T-cell (primary cell): ENCODE measurements around the gene OR2T2. TPM values are rescaled to one million over a fixed set of nuclear protein-coding genes. Genes with fewer than 3 reads are reported as not detected.
"Not testable (repeated sequence)": the region's sequence is repeated elsewhere in the genome, so short reads cannot be mapped to it uniquely, and the experiment has no call there.

Source experiments
- ATAC-seq, 4 experiments: fragments of 200-7000 bp in 3 of 4; fragments of 150-1000 bp in 1 of 4; cut with Tn5 transposase; replicated peaks in 1 of 4; 1 replicate in 3 of 4; 2 replicates in 1 of 4; pipeline ENCODE4 v1.10.0; 2021; ENCODE audit warnings: moderate library complexity in 3 of 4, mild to moderate bottlenecking in 2 of 4, moderate number of reproducible peaks in 1 of 4
- CTCF ChIA-PET, 2 donors: fragments of 300-600 bp; sonication (Branson Sonifier 250); formaldehyde crosslinking; loops; one replicate each; lab custom pipeline; 2022; ENCODE audit warnings: antibody characterized with exemption in 2 of 2; lab: Charles Lee
- POLR2A ChIA-PET, 2 donors: fragments of 300-600 bp; sonication (Branson Sonifier 250); formaldehyde crosslinking; loops; one replicate each; lab custom pipeline; 2022; ENCODE audit warnings: antibody characterized with exemption in 2 of 2; lab: Charles Lee
- DNase-seq, 35 experiments: peaks; one replicate each; pipeline versions ENCODE4 v3.0.0 to v3.0.0-alpha.2; 2013 to 2023
- H3K27ac ChIP-seq: one replicate; pipeline ENCODE4 v1.5.1; 2013; ENCODE audit warnings: low read length
- H3K27me3 ChIP-seq, 2 experiments: replicated peaks in 1 of 2; 1 replicate in 1 of 2; 2 replicates in 1 of 2; pipeline versions ENCODE4 v1.6.1 to v1.7.0; 2013; ENCODE audit warnings: low read length in 1 of 2, mixed read lengths in 1 of 2; ENCODE audit not compliant: control insufficient read depth in 2 of 2, insufficient read depth in 2 of 2; ENCODE audit errors: extremely low read depth in 1 of 2
- H3K36me3 ChIP-seq, 2 donors: 1 replicate in 1 of 2; 2 replicates in 1 of 2; pipeline versions ENCODE4 v1.6.1 to v1.7.0; 2013; ENCODE audit warnings: low read length in 1 of 2; ENCODE audit not compliant: control insufficient read depth in 2 of 2, insufficient read depth in 1 of 2; ENCODE audit errors: extremely low read depth in 1 of 2
- H3K4me1 ChIP-seq, 2 experiments: 1 replicate in 1 of 2; 2 replicates in 1 of 2; pipeline versions ENCODE4 v1.6.1 to v1.7.0; 2013; ENCODE audit warnings: low read length in 2 of 2, mixed read lengths in 1 of 2; ENCODE audit not compliant: insufficient read depth in 2 of 2, control insufficient read depth in 1 of 2; ENCODE audit errors: extremely low read depth in 1 of 2
- H3K4me3 ChIP-seq, 2 donors: 1 replicate in 1 of 2; 2 replicates in 1 of 2; pipeline versions ENCODE4 v1.5.1 to v1.7.0; 2013; ENCODE audit warnings: mild to moderate bottlenecking in 2 of 2, low read length in 1 of 2, moderate library complexity in 1 of 2; ENCODE audit not compliant: control insufficient read depth in 1 of 2; ENCODE audit errors: extremely low read depth in 1 of 2
- H3K9me3 ChIP-seq: 2 replicates; pipeline ENCODE4 v1.7.0; 2013
- H3K27ac Mint-ChIP-seq, 2 donors: one replicate each; pipeline ENCODE4 v1.8.0; 2020 to 2021; ENCODE audit warnings: mild to moderate bottlenecking in 2 of 2, mixed read lengths in 2 of 2
- H3K27me3 Mint-ChIP-seq, 2 donors: one replicate each; pipeline ENCODE4 v1.8.0; 2021 to 2022; ENCODE audit warnings: mixed read lengths in 2 of 2
- H3K36me3 Mint-ChIP-seq: one replicate; pipeline ENCODE4 v1.8.0; 2021; ENCODE audit warnings: mixed read lengths
- H3K4me1 Mint-ChIP-seq, 3 donors: one replicate each; pipeline ENCODE4 v1.8.0; 2020 to 2022; ENCODE audit warnings: mixed read lengths in 3 of 3, mild to moderate bottlenecking in 1 of 3
- H3K4me3 Mint-ChIP-seq, 3 donors: one replicate each; pipeline ENCODE4 v1.8.0; 2020 to 2022; ENCODE audit warnings: mild to moderate bottlenecking in 3 of 3, mixed read lengths in 3 of 3, moderate library complexity in 3 of 3
- H3K9me3 Mint-ChIP-seq, 3 donors: one replicate each; pipeline ENCODE4 v1.8.0; 2020 to 2022; ENCODE audit warnings: mixed read lengths in 3 of 3
- WGBS: methylation state at CpG from one replicate; pipeline ENCODE4 v1.1.5; 2013; ENCODE audit warnings: missing lambda C conversion rate; ENCODE audit not compliant: insufficient coverage; 5-methylcytosine and 5-hydroxymethylcytosine counted together
- total RNA-seq, 35 experiments: library from RNA in 6 of 35; stranded (reverse) in 6 of 35; fragments of 120-200 nt in 1 of 35; gene quantifications; one replicate each; pipeline versions ENCODE4 v1.2.1 to v1.2.4 and lab custom pipeline; 2013 to 2026

The OR2T2 gene
- total RNA-seq, 5 donors from 2014 or later (not counting 1 experiment from before 2014, with no cell fraction given): not detected

DNA sequence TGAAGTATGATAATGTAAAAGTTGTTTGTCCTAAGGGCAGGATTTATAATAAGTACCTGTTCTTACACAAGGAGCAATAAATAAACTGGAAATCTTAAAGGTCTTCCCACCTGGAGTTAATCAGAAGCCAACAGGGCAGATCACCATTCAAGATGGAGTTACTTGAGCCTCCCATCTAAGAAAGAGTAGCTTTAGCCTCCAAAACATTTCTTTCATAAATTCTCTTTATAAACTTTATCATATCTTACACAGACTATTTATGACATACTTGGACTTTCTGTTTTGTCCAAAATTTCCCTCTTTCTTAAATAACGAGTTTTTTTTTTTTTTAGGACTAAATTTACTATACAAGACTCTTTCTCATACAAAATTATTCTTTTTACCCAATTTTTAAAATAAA lies 24.1 kb upstream of the OR2T2 start:
- no peak overlapping the region for H3K27ac Mint-ChIP-seq
- no CpG with 5 or more reads among the region's 1 CpG for WGBS
- POLR2A ChIA-PET: no interaction called here
- no peak overlapping the region for H3K27ac ChIP-seq
- ATAC-seq (no peak), DNase-seq (no peak)
- CTCF ChIA-PET: no interaction called here
- peaks cover 15 to 30% (median 26%) of the 10 kb centered on the region in 3 donors for H3K4me1 Mint-ChIP-seq
- H3K27me3 Mint-ChIP-seq: no peaks in the 10 kb centered on the region
- no peak overlapping the region for H3K4me3 Mint-ChIP-seq
- no peaks in the 10 kb centered on the region for H3K27me3 ChIP-seq
- H3K36me3 ChIP-seq: no peaks in the 10 kb centered on the region
- no peak overlapping the region for H3K4me3 ChIP-seq
- peaks cover 3% of the 10 kb centered on the region for H3K9me3 ChIP-seq
- H3K4me1 ChIP-seq: no peaks in the 10 kb centered on the region
- peaks cover 4% of the 10 kb centered on the region for H3K36me3 Mint-ChIP-seq
- peaks cover 5 to 30% (median 16%) of the 10 kb centered on the region in 3 donors for H3K9me3 Mint-ChIP-seq

DNA sequence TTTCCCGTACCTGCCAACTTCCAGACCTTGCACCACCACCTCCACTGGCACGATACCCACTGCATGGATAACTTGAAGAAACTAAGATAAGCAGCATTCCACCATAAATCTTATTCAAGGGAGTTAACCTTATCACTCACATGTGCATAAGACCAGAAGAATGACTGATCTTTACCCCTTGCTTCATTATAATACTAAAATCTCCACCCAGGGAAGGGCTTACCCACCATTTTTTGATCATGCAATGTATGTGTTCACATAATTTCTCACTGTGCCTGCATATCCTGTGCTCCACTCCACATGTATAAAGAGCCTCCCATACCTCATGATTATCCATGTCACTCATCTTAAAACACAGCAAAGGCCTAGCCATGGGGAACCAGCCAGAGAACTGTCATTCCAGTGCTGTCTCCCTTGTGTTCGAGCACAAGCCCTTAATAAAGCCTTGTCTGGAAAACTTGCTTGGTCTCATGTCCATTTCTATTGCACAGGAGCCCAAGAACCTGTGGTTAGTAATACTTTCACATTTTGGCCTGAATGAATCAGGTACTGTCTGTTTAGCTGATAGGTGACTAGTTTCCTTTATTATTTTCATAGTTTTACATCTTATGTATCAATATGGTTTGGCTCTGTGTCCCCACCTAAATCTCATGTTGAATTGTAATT lies 17.8 kb upstream of the OR2T2 start:
- H3K4me3 ChIP-seq, H3K4me1 ChIP-seq, H3K36me3 ChIP-seq, H3K4me1 Mint-ChIP-seq, ATAC-seq, H3K27ac ChIP-seq, H3K36me3 Mint-ChIP-seq, H3K9me3 ChIP-seq, H3K4me3 Mint-ChIP-seq, POLR2A ChIA-PET, DNase-seq, H3K27me3 Mint-ChIP-seq, H3K27ac Mint-ChIP-seq, H3K27me3 ChIP-seq, CTCF ChIA-PET: not testable (repeated sequence)
- H3K9me3 Mint-ChIP-seq: peaks cover 3 to 14% (median 7%) of the 10 kb centered on the region in 3 donors
- 43% methylated on average over 1 of the region's 3 CpGs for WGBS

GRCh38 chr1:248428192-248428533 lies 17.3 kb upstream of the OR2T2 start:
- H3K4me3 ChIP-seq, DNase-seq, H3K27me3 Mint-ChIP-seq, POLR2A ChIA-PET, H3K9me3 Mint-ChIP-seq, H3K36me3 Mint-ChIP-seq, CTCF ChIA-PET, H3K36me3 ChIP-seq, ATAC-seq, H3K27ac ChIP-seq, H3K4me1 Mint-ChIP-seq, H3K27me3 ChIP-seq, H3K4me1 ChIP-seq, H3K27ac Mint-ChIP-seq, H3K9me3 ChIP-seq, H3K4me3 Mint-ChIP-seq: not testable (repeated sequence)
- WGBS: no CpG with 5 or more reads among the region's 3 CpGs

- H3K36me3 Mint-ChIP-seq, H3K4me1 Mint-ChIP-seq, H3K27ac ChIP-seq, H3K4me1 ChIP-seq, CTCF ChIA-PET, H3K9me3 Mint-ChIP-seq, H3K9me3 ChIP-seq, H3K27me3 ChIP-seq, H3K27ac Mint-ChIP-seq, H3K4me3 Mint-ChIP-seq, H3K4me3 ChIP-seq, H3K27me3 Mint-ChIP-seq, DNase-seq, ATAC-seq, H3K36me3 ChIP-seq, POLR2A ChIA-PET: not testable (repeated sequence)
- no CpG with 5 or more reads among the region's 11 CpGs for WGBS
Observed at GRCh38 chr1:248431683-248432082, 13.8 kb upstream of the OR2T2 start.

GRCh38 chr1:248432201-248432600 lies 13.2 kb upstream of the OR2T2 start:
- H3K27me3 Mint-ChIP-seq, H3K4me3 ChIP-seq, H3K4me3 Mint-ChIP-seq, H3K36me3 Mint-ChIP-seq, H3K27me3 ChIP-seq, H3K4me1 Mint-ChIP-seq, H3K27ac Mint-ChIP-seq, H3K9me3 Mint-ChIP-seq, DNase-seq, H3K4me1 ChIP-seq, POLR2A ChIA-PET, H3K9me3 ChIP-seq, CTCF ChIA-PET, ATAC-seq, H3K36me3 ChIP-seq, H3K27ac ChIP-seq: not testable (repeated sequence)
- no CpG with 5 or more reads among the region's 4 CpGs for WGBS

- ATAC-seq, H3K4me3 Mint-ChIP-seq, H3K27ac ChIP-seq, CTCF ChIA-PET, H3K27me3 Mint-ChIP-seq, H3K36me3 ChIP-seq, H3K4me1 Mint-ChIP-seq, POLR2A ChIA-PET, H3K4me1 ChIP-seq, H3K9me3 ChIP-seq, H3K4me3 ChIP-seq, H3K27ac Mint-ChIP-seq, DNase-seq, H3K27me3 ChIP-seq, H3K36me3 Mint-ChIP-seq, H3K9me3 Mint-ChIP-seq: not testable (repeated sequence)
- 93% methylated on average over 16 of the region's 38 CpGs for WGBS
Observed at GRCh38 chr1:248433811-248434415, 11.5 kb upstream of the OR2T2 start.

DNA sequence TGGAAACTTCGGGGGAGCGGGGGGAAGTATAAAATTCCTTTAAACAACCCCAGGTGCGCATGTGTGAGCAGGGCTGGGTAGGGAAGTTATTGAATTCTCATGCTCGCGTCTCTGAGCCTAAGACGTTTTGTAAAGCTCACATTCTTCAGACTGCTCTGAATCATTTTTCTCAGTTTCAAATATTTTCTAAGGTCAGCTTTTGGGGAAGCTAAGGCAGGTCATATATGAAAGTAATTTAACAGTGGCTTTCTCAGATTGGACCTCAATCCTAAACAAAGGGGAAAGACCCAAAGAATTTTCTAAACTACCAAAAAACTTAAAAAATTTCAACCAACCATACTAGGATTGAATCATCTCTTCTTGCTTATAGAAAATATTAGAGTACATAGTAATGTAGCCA lies 10.5 kb upstream of the OR2T2 start:
- H3K27ac Mint-ChIP-seq, H3K27me3 ChIP-seq, H3K4me1 ChIP-seq, H3K36me3 Mint-ChIP-seq, POLR2A ChIA-PET, H3K4me3 Mint-ChIP-seq, H3K27ac ChIP-seq, H3K27me3 Mint-ChIP-seq, H3K36me3 ChIP-seq, ATAC-seq, CTCF ChIA-PET, H3K9me3 ChIP-seq, H3K9me3 Mint-ChIP-seq, H3K4me3 ChIP-seq, DNase-seq, H3K4me1 Mint-ChIP-seq: not testable (repeated sequence)
- no CpG with 5 or more reads among the region's 6 CpGs for WGBS
